Measurements from ENCODE around the gene CABCOCO1. TPM values are rescaled to one million over a fixed set of nuclear protein-coding genes. Genes with fewer than 3 reads are reported as not detected.

Gene CABCOCO1
- total RNA-seq, 1 experiment from 2014 or later, result not detected

GRCh38 chr10:61629576-61629975 is 33.2 kb upstream of the CABCOCO1 start:
- DNase-seq (ENCODE audit: low spot score), result no peak
- TF ChIP-seq CTCF (conservative IDR thresholded peaks at IDR 0.05; ENCODE audit: low read depth, low read length) (no peak), EZH2 (IDR thresholded peaks at IDR 0.05; ENCODE audit: borderline replicate concordance, low read depth, low read length, poor library complexity, severe bottlenecking) (no peak)
- H3K27ac ChIP-seq (ENCODE audit: low read depth, low read length, poor library complexity, severe bottlenecking), result no peak overlapping the region
- peaks cover 4% of the 10 kb centered on the region for H3K4me1 ChIP-seq (ENCODE audit: insufficient read depth, low read length, poor library complexity, severe bottlenecking)
- H3K4me3 ChIP-seq (ENCODE audit: low read depth, low read length, poor library complexity, severe bottlenecking), result no peak overlapping the region
- ChIA-PET CTCF (no interaction called here), POLR2A (ENCODE audit: low non-redundant PET) (no interaction called here)
- H3K9me3 ChIP-seq (ENCODE audit: low read depth, low read length, poor library complexity, severe bottlenecking), result no peaks in the 10 kb centered on the region
- BruUV-seq (replicated peaks), result no TSS peak
- no peaks in the 10 kb centered on the region for H3K27me3 ChIP-seq (replicated peaks; ENCODE audit: insufficient read depth, low read depth, low read length, poor library complexity)
- intact Hi-C loops (cut with micrococcal nuclease; ENCODE audit: unreplicated experiment), result no loop called here
- H3K36me3 ChIP-seq (ENCODE audit: insufficient read depth, low read length, poor library complexity, severe bottlenecking), result no peaks in the 10 kb centered on the region

GRCh38 chr10:61632057-61632670 is 30.6 kb upstream of the CABCOCO1 start:
- Histone ChIP-seq H3K27me3 (replicated peaks; ENCODE audit: insufficient read depth, low read depth, low read length, poor library complexity) (no peaks in the 10 kb centered on the region), H3K36me3 (ENCODE audit: insufficient read depth, low read length, poor library complexity, severe bottlenecking) (no peaks in the 10 kb centered on the region), H3K4me1 (ENCODE audit: insufficient read depth, low read length, poor library complexity, severe bottlenecking) (peaks cover 4% of the 10 kb centered on the region), H3K27ac (ENCODE audit: low read depth, low read length, poor library complexity, severe bottlenecking) (no peak overlapping the region), H3K9me3 (ENCODE audit: low read depth, low read length, poor library complexity, severe bottlenecking) (no peaks in the 10 kb centered on the region), H3K4me3 (ENCODE audit: low read depth, low read length, poor library complexity, severe bottlenecking) (no peak overlapping the region)
- no peak for DNase-seq (ENCODE audit: low spot score)
- intact Hi-C loops (cut with micrococcal nuclease; ENCODE audit: unreplicated experiment), result no loop called here
- CTCF ChIA-PET, result interaction anchor here (0.9 kb wide), 1 partner anchor 224 kb away, joined by 3 read pairs; no protein-coding TSS in a partner anchor
- no peak for TF ChIP-seq CTCF (conservative IDR thresholded peaks at IDR 0.05; ENCODE audit: low read depth, low read length)
- no peak for TF ChIP-seq EZH2 (IDR thresholded peaks at IDR 0.05; ENCODE audit: borderline replicate concordance, low read depth, low read length, poor library complexity, severe bottlenecking)
- POLR2A ChIA-PET (ENCODE audit: low non-redundant PET), result interaction anchor here (0.7 kb wide), 1 partner anchor 689 kb away, joined by 3 read pairs; no protein-coding TSS in a partner anchor
- no TSS peak for BruUV-seq (replicated peaks)

- POLR2A ChIA-PET (ENCODE audit: low non-redundant PET), result no interaction called here
- no peak for DNase-seq (ENCODE audit: low spot score)
Observed at GRCh38 chr10:61633665-61634064, 29.1 kb upstream of the CABCOCO1 start.

More at GRCh38 chr10:61633665-61634064, 29.1 kb upstream of the CABCOCO1 start:
- no peak for TF ChIP-seq EZH2 (IDR thresholded peaks at IDR 0.05; ENCODE audit: borderline replicate concordance, low read depth, low read length, poor library complexity, severe bottlenecking)
- TF ChIP-seq CTCF (conservative IDR thresholded peaks at IDR 0.05; ENCODE audit: low read depth, low read length), result no peak
- Histone ChIP-seq H3K36me3 (ENCODE audit: insufficient read depth, low read length, poor library complexity, severe bottlenecking) (no peaks in the 10 kb centered on the region), H3K4me3 (ENCODE audit: low read depth, low read length, poor library complexity, severe bottlenecking) (no peak overlapping the region), H3K27ac (ENCODE audit: low read depth, low read length, poor library complexity, severe bottlenecking) (no peak overlapping the region), H3K27me3 (replicated peaks; ENCODE audit: insufficient read depth, low read depth, low read length, poor library complexity) (no peaks in the 10 kb centered on the region), H3K4me1 (ENCODE audit: insufficient read depth, low read length, poor library complexity, severe bottlenecking) (peaks cover 4% of the 10 kb centered on the region), H3K9me3 (ENCODE audit: low read depth, low read length, poor library complexity, severe bottlenecking) (no peaks in the 10 kb centered on the region)
- no TSS peak for BruUV-seq (replicated peaks)
- CTCF ChIA-PET, result no interaction called here
- intact Hi-C loops (cut with micrococcal nuclease; ENCODE audit: unreplicated experiment), result no loop called here

Measured in A673 (cell line).